Measurements from ENCODE around the gene BAZ1A. TPM values are rescaled to one million over a fixed set of nuclear protein-coding genes. Genes with fewer than 3 reads are reported as not detected.

BAZ1A gene
- polyA plus RNA-seq, 2 of the 4 experiments (the other 2 are of a cell fraction), result 32.9 to 38.2 TPM

- DNase-seq (ENCODE audit: low read depth in 1 of 2, low spot score in 1 of 2), result no peak
- ChIA-PET CTCF (interaction anchor here (0.6 kb wide), 1 partner anchor 57 kb away, joined by 3 read pairs; no protein-coding TSS in a partner anchor), POLR2A (no interaction called here)
- Histone ChIP-seq H3K4me3 (no peak overlapping the region), H3K9me3 (no peaks in the 10 kb centered on the region), H3K4me1 (no peaks in the 10 kb centered on the region), H3K4me2 (no peak overlapping the region), H3K27ac (no peak overlapping the region)
- FAIRE-seq, result no peak
- TF ChIP-seq CHD2 (IDR thresholded peaks at IDR 0.05; ENCODE audit: low read length, partially characterized antibody), result no peak
- TF ChIP-seq CHD4 (IDR thresholded peaks at IDR 0.05; ENCODE audit: borderline replicate concordance), result no peak
- no peak for TF ChIP-seq MYC (IDR thresholded peaks at IDR 0.05; ENCODE audit: borderline replicate concordance, low read length)
- no peak for TF ChIP-seq CTCF (IDR thresholded peaks at IDR 0.05)
- TF ChIP-seq ZC3H11A (IDR thresholded peaks at IDR 0.05), result no peak
- WGBS (ENCODE audit: missing lambda C conversion rate), result 72% methylated on average over 2 of the region's 2 CpGs
- ATAC-seq, result no peak
Observed at GRCh38 chr14:34794217-34794616, 80.9 kb downstream of the BAZ1A start.

- H3K27ac ChIP-seq, result no peak overlapping the region
- CTCF ChIA-PET, result no interaction called here
- H3K4me2 ChIP-seq, result no peak overlapping the region
- DNase-seq (ENCODE audit: low read depth in 1 of 2, low spot score in 1 of 2) (no peak), FAIRE-seq (no peak), ATAC-seq (no peak)
- no peak overlapping the region for H3K4me3 ChIP-seq
- POLR2A ChIA-PET, result no interaction called here
- TF ChIP-seq MAZ (IDR thresholded peaks at IDR 0.05; ENCODE audit: borderline replicate concordance, low read depth, low read length) (no peak), ESRRA (IDR thresholded peaks at IDR 0.05; ENCODE audit: borderline replicate concordance, low read length) (no peak), NR3C1 (IDR thresholded peaks at IDR 0.05) (no peak), ATOH8 (CRISPR knock-in tag; IDR thresholded peaks at IDR 0.05; ENCODE audit: low read depth) (no peak), EP300 (IDR thresholded peaks at IDR 0.05) (no peak), MYC (IDR thresholded peaks at IDR 0.05; ENCODE audit: borderline replicate concordance, low read length) (no peak), BHLHE40 (IDR thresholded peaks at IDR 0.05; ENCODE audit: low read depth, low read length) (no peak), PHF8 (IDR thresholded peaks at IDR 0.05; ENCODE audit: borderline replicate concordance, low read depth) (no peak), CBX8 (IDR thresholded peaks at IDR 0.05) (no peak), HEYL (CRISPR knock-in tag; IDR thresholded peaks at IDR 0.05) (no peak), HOXB13 (CRISPR knock-in tag; IDR thresholded peaks at IDR 0.05; ENCODE audit: low read depth) (no peak), NFE2L2 (conservative IDR thresholded peaks at IDR 0.05; ENCODE audit: low read length) (no peak), KDM1A (IDR thresholded peaks at IDR 0.05; ENCODE audit: low read depth) (no peak), JUN (IDR thresholded peaks at IDR 0.05) (no peak)
- TF ChIP-seq, protein P1, sequence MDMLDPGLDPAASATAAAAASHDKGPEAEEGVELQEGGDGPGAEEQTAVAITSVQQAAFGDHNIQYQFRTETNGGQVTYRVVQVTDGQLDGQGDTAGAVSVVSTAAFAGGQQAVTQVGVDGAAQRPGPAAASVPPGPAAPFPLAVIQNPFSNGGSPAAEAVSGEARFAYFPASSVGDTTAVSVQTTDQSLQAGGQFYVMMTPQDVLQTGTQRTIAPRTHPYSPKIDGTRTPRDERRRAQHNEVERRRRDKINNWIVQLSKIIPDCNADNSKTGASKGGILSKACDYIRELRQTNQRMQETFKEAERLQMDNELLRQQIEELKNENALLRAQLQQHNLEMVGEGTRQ (IDR thresholded peaks at IDR 0.05), result no peak
- TF ChIP-seq, protein P2, sequence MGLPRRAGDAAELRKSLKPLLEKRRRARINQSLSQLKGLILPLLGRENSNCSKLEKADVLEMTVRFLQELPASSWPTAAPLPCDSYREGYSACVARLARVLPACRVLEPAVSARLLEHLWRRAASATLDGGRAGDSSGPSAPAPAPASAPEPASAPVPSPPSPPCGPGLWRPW (IDR thresholded peaks at IDR 0.05), result no peak
- H3K4me1 ChIP-seq, result no peaks in the 10 kb centered on the region
- no peaks in the 10 kb centered on the region for H3K9me3 ChIP-seq
- WGBS (ENCODE audit: missing lambda C conversion rate), result 95% methylated on average over 1 of the region's 1 CpG
Observed at GRCh38 chr14:34792598-34792997, 82.6 kb downstream of the BAZ1A start.
